HCT116 (cell line): ENCODE results near the gene MCAT. TPM values are rescaled to one million over a fixed set of nuclear protein-coding genes. Genes with fewer than 3 reads are reported as not detected.
A peak's percentile ranks its signal among the peaks of the same experiment; 100 is the strongest.

Experiments used
- ATAC-seq: fragments of 200-7000 bp; cut with Tn5 transposase; 2 replicates; pipeline ENCODE4 v1.9.1; 2020; ENCODE audit warnings: mild to moderate bottlenecking, moderate library complexity
- BruUV-seq: library from RNA; stranded (reverse); fragments of 400-500 nt; replicated peaks from 2 replicates; lab custom pipeline; 2021; lab: Mats Ljungman, UMichigan
- CTCF ChIA-PET: fragments of 300-600 bp; sonication (Branson Sonifier 250); formaldehyde crosslinking; loops from one replicate; lab custom pipeline; 2021; ENCODE audit warnings: antibody characterized with exemption; lab: Charles Lee
- POLR2A ChIA-PET: fragments of 300-600, 350-600 bp; sonication (Branson Sonifier 250); formaldehyde crosslinking; loops from one replicate; lab custom pipeline; 2021; ENCODE audit warnings: antibody characterized with exemption; lab: Charles Lee
- RAD21 ChIA-PET, 2 experiments: fragments of 300-600 bp; sonication (Branson Sonifier 250); formaldehyde crosslinking; loops; one replicate each; lab custom pipeline; 2023; ENCODE audit warnings: low total read pairs in 2 of 2; ENCODE audit not compliant: uncharacterized antibody in 2 of 2, unreplicated experiment in 2 of 2, low non-redundant PET in 1 of 2; lab: Charles Lee
- DNase-seq: peaks from one replicate; pipeline ENCODE4 v3.0.0-alpha.2; 2010; ENCODE audit warnings: low read depth, low spot score
- H2AFZ ChIP-seq: fragments of 200-600 bp; shearing (Covaris generic), sonication (generic); 2 replicates; pipeline ENCODE4 v1.6.1; 2017; ENCODE audit warnings: low read depth, mixed run types, mixed read lengths, antibody characterized with exemption, low read length; ENCODE audit not compliant: poor library complexity, severe bottlenecking
- H3K27ac ChIP-seq: 2 replicates; pipeline ENCODE4 v1.5.1; 2012; ENCODE audit warnings: low read depth, low read length
- H3K27me3 ChIP-seq: fragments of 200-600 bp; sonication (generic); 2 replicates; pipeline ENCODE4 v1.6.1; 2016; ENCODE audit warnings: mixed run types, low read length, mixed read lengths; ENCODE audit not compliant: insufficient read depth
- H3K36me3 ChIP-seq, 2 experiments: fragments of 200-500 bp in 1 of 2; fragments of 200-600 bp in 1 of 2; sonication (Bioruptor generic) in 1 of 2; sonication (generic) in 1 of 2; 2 replicates each; pipeline versions ENCODE4 v1.5.1 to v1.6.1; 2014 to 2016; ENCODE audit warnings: low read length in 2 of 2, inconsistent platforms in 1 of 2, mixed read lengths in 1 of 2, mixed run types in 1 of 2; ENCODE audit not compliant: insufficient read depth in 2 of 2, control insufficient read depth in 1 of 2
- H3K4me1 ChIP-seq, 2 experiments: fragments of 200-600 bp in 1 of 2; sonication (generic) in 1 of 2; 2 replicates each; pipeline versions ENCODE4 v1.5.1 to v1.6.1; 2012 to 2017; ENCODE audit warnings: low read length in 2 of 2, inconsistent platforms in 1 of 2, mild to moderate bottlenecking in 1 of 2, mixed read lengths in 1 of 2, mixed run types in 1 of 2, moderate library complexity in 1 of 2; ENCODE audit not compliant: insufficient read depth in 2 of 2, control insufficient read depth in 1 of 2
- H3K4me2 ChIP-seq: fragments of 200-600 bp; sonication (generic); 2 replicates; pipeline ENCODE4 v1.6.1; 2017; ENCODE audit warnings: mixed run types, low read length, mixed read lengths
- H3K4me3 ChIP-seq, 2 experiments: fragments of 200-600 bp in 1 of 2; sonication (generic) in 1 of 2; replicated peaks in 1 of 2; 2 replicates each; pipeline ENCODE4 v1.5.1; 2011 to 2016; ENCODE audit warnings: low read length in 2 of 2, control low read depth in 1 of 2, low read depth in 1 of 2, mild to moderate bottlenecking in 1 of 2, mixed read lengths in 1 of 2, mixed run types in 1 of 2
- H3K79me2 ChIP-seq: fragments of 200-600 bp; sonication (generic); 2 replicates; pipeline ENCODE4 v1.6.1; 2017; ENCODE audit warnings: mild to moderate bottlenecking, mixed run types, low read length, moderate library complexity, mixed read lengths; ENCODE audit not compliant: insufficient read depth
- H3K9ac ChIP-seq: fragments of 200-600 bp; sonication (generic); 2 replicates; pipeline ENCODE4 v1.6.1; 2016; ENCODE audit warnings: low read length, mixed read lengths
- H3K9me2 ChIP-seq: fragments of 200-600 bp; sonication (generic), shearing (Covaris generic); 2 replicates; pipeline ENCODE4 v1.6.1; 2017; ENCODE audit warnings: mixed run types, mild to moderate bottlenecking, moderate library complexity; ENCODE audit not compliant: insufficient read depth
- H3K9me3 ChIP-seq, 2 experiments: fragments of 200-500 bp in 1 of 2; fragments of 200-600 bp in 1 of 2; sonication (Bioruptor generic) in 1 of 2; sonication (generic) in 1 of 2; 2 replicates each; pipeline ENCODE4 v1.6.1; 2014 to 2017; ENCODE audit warnings: low read length in 2 of 2, mixed read lengths in 2 of 2, inconsistent platforms in 1 of 2, low read depth in 1 of 2, mild to moderate bottlenecking in 1 of 2, mixed run types in 1 of 2, moderate library complexity in 1 of 2; ENCODE audit not compliant: control insufficient read depth in 1 of 2, insufficient read depth in 1 of 2
- H4K20me1 ChIP-seq: fragments of 200-600 bp; sonication (generic), shearing (Covaris generic); 2 replicates; pipeline ENCODE4 v1.6.1; 2017; ENCODE audit warnings: mixed run types, mild to moderate bottlenecking, moderate library complexity; ENCODE audit not compliant: insufficient read depth
- ATF3 ChIP-seq: IDR thresholded peaks from 2 replicates; pipeline ENCODE4 v1.6.1; 2012
- CBX3 ChIP-seq: IDR thresholded peaks from 2 replicates; pipeline ENCODE4 v1.6.1; 2012; ENCODE audit warnings: low read depth
- ELF1 ChIP-seq: IDR thresholded peaks from 2 replicates; pipeline ENCODE4 v1.6.1; 2012; ENCODE audit warnings: low read depth, borderline replicate concordance
- JUND ChIP-seq: IDR thresholded peaks from 2 replicates; pipeline ENCODE4 v1.6.1; 2012
- MAX ChIP-seq: IDR thresholded peaks from 2 replicates; pipeline ENCODE4 v1.6.1; 2012
- POLR2A ChIP-seq: IDR thresholded peaks from 2 replicates; pipeline ENCODE4 v1.7.0; 2011; ENCODE audit warnings: borderline replicate concordance; ENCODE audit not compliant: insufficient read depth, insufficient read length; ENCODE audit errors: extremely low read depth
- REST ChIP-seq: IDR thresholded peaks from 2 replicates; pipeline ENCODE4 v1.6.1; 2012; ENCODE audit warnings: low read depth
- ZBTB33 ChIP-seq: IDR thresholded peaks from 2 replicates; pipeline ENCODE4 v1.6.1; 2011; ENCODE audit warnings: mild to moderate bottlenecking, low read length, moderate library complexity; ENCODE audit not compliant: insufficient replicate concordance; ENCODE audit errors: extremely low read depth
- ZFX ChIP-seq: fragments of 450-650 bp; IDR thresholded peaks from 2 replicates; pipeline ENCODE4 v1.6.1; 2017
- ZNF274 ChIP-seq: fragments of 200-500 bp; sonication (Bioruptor generic); IDR thresholded peaks from 2 replicates; pipeline ENCODE4 v1.6.1; 2014; ENCODE audit warnings: mild to moderate bottlenecking, low read depth, low read length, inconsistent platforms
- intact Hi-C: fragments of 100-400 bp; cut with micrococcal nuclease; formaldehyde crosslinking; loops from 2 replicates; pipeline ENCODE4 v1.10.0; 2022
- total RNA-seq: library from RNA; stranded (reverse); gene quantifications from one replicate; pipeline ENCODE4 v1.2.1, GENCODE V29; 2021; ENCODE audit not compliant: unreplicated experiment

The MCAT gene
- total RNA-seq, 1 experiment from 2014 or later = 34.8 TPM

- no peak overlapping the region for H3K4me3 ChIP-seq
- no peaks in the 10 kb centered on the region for H3K9me3 ChIP-seq
- TF ChIP-seq POLR2A = peak; percentile 28
- no peak for TF ChIP-seq ATF3
- no peaks in the 10 kb centered on the region for H3K27me3 ChIP-seq
- peaks cover 21 to 45% of the 10 kb centered on the region in 2 experiments for H3K36me3 ChIP-seq
- peak overlapping the region; percentile 34 for H3K4me2 ChIP-seq
- ChIA-PET POLR2A (interaction anchor here (0.6 kb wide), 1 partner anchor 31 kb away, joined by 4 read pairs; no protein-coding TSS in a partner anchor), RAD21 (no interaction called here), CTCF (no interaction called here)
- no peak for ATAC-seq
- BruUV-seq = TSS peak; percentile 20
- H3K79me2 ChIP-seq = peaks cover 59% of the 10 kb centered on the region
- peak overlapping the region; percentile 41 for H3K27ac ChIP-seq
- intact Hi-C loops = no loop called here
- no peaks in the 10 kb centered on the region for H3K9me2 ChIP-seq
- no peaks in the 10 kb centered on the region for H4K20me1 ChIP-seq
- H3K9ac ChIP-seq = no peak overlapping the region
- DNase-seq = no peak
- H2AFZ ChIP-seq = no peak overlapping the region
- H3K4me1 ChIP-seq = peaks cover 9 to 32% of the 10 kb centered on the region in 2 experiments; a peak in 3 of 4 replicates
Observed at GRCh38 chr22:43183496-43184277, 40.5 kb upstream of the MCAT start.

GRCh38 chr22:43182726-43183125 lies 39.5 kb upstream of the MCAT start:
- Histone ChIP-seq H3K27me3 (no peaks in the 10 kb centered on the region), H2AFZ (no peak overlapping the region), H3K4me1 (peaks cover 6 to 22% of the 10 kb centered on the region in 2 experiments; a peak in 2 of 4 replicates), H3K9me3 (no peaks in the 10 kb centered on the region), H3K4me2 (no peak overlapping the region), H3K9ac (no peak overlapping the region), H3K27ac (no peak overlapping the region), H4K20me1 (no peaks in the 10 kb centered on the region), H3K79me2 (peaks cover 59% of the 10 kb centered on the region), H3K4me3 (no peak overlapping the region), H3K36me3 (peaks cover 21 to 50% of the 10 kb centered on the region in 2 experiments), H3K9me2 (no peaks in the 10 kb centered on the region)
- ChIA-PET CTCF (no interaction called here), RAD21 (no interaction called here), POLR2A (no interaction called here)
- DNase-seq = no peak
- no peak for TF ChIP-seq MAX
- TF ChIP-seq ZBTB33 = no peak
- no peak for TF ChIP-seq REST
- TF ChIP-seq POLR2A = no peak
- no peak for TF ChIP-seq JUND
- no peak for TF ChIP-seq ZNF274
- no peak for TF ChIP-seq ELF1
- TF ChIP-seq CBX3 = no peak
- TF ChIP-seq ZFX = no peak
- BruUV-seq = no TSS peak
- ATAC-seq = no peak
- intact Hi-C loops = no loop called here
